Body of pancreas (tissue), 4 donors: ENCODE measurements around the gene SLC25A25. TPM values are rescaled to one million over a fixed set of nuclear protein-coding genes. Genes with fewer than 3 reads are reported as not detected.

Source experiments
- ATAC-seq: fragments of 150-250 bp; one replicate; pipeline ENCODE4 v1.9.1; 2016
- DNase-seq, 4 donors: peaks; one replicate each; pipeline ENCODE4 v3.0.0-alpha.2; 2019
- H3K27ac ChIP-seq, 4 donors: fragments of 200-600 bp; sonication (generic); 1 replicate in 3 of 4; 2 replicates in 1 of 4; pipeline versions ENCODE4 v1.5.1 to v1.6.1; 2016 to 2019; ENCODE audit warnings: mild to moderate bottlenecking in 1 of 4, mixed read lengths in 1 of 4, moderate library complexity in 1 of 4
- H3K27me3 ChIP-seq, 2 donors: fragments of 200-600 bp; sonication (generic); one replicate each; pipeline ENCODE4 v1.6.0; 2016; ENCODE audit warnings: mild to moderate bottlenecking in 1 of 2
- H3K36me3 ChIP-seq, 2 donors: fragments of 200-600 bp; sonication (generic); replicated peaks in 1 of 2; 2 replicates each; pipeline ENCODE4 v1.5.1; 2016; ENCODE audit warnings: low read depth in 2 of 2; ENCODE audit not compliant: insufficient read depth in 1 of 2
- H3K4me1 ChIP-seq: fragments of 200-600 bp; sonication (generic); one replicate; pipeline ENCODE4 v1.6.0; 2016
- H3K4me3 ChIP-seq, 2 donors: fragments of 200-600 bp; sonication (generic); 1 replicate in 1 of 2; 2 replicates in 1 of 2; pipeline ENCODE4 v1.5.1; 2016 to 2019
- H3K9me3 ChIP-seq, 3 donors: fragments of 200-600 bp; sonication (generic); 1 replicate in 2 of 3; 2 replicates in 1 of 3; pipeline ENCODE4 v1.5.1; 2016
- CTCF ChIP-seq, 7 experiments: fragments of 450-650 bp in 4 of 7; fragments of 200-600 bp in 3 of 7; sonication (generic) in 3 of 7; IDR thresholded peaks; one replicate each; pipeline ENCODE4 v1.5.1; 2016 to 2019; ENCODE audit warnings: antibody characterized with exemption in 7 of 7
- POLR2A ChIP-seq, 3 donors: fragments of 450-650 bp; IDR thresholded peaks; one replicate each; pipeline ENCODE4 v1.6.1; 2016; ENCODE audit warnings: antibody characterized with exemption in 3 of 3, mild to moderate bottlenecking in 2 of 3
- WGBS, 2 donors: methylation state at CpG; one replicate each; pipeline ENCODE4 v1.1.5; 2017; 5-methylcytosine and 5-hydroxymethylcytosine counted together
- intact Hi-C: fragments of 100-400 bp; cut with DNase I; formaldehyde crosslinking; loops from one replicate; pipeline ENCODE4 v1.15.1; 2023
- total RNA-seq, 2 donors: library from RNA; depleted of rRNA; stranded (reverse); fragments of >200 nt; gene quantifications; one replicate each; pipeline ENCODE4 v1.1.0, GENCODE V29; 2016

SLC25A25 gene
- total RNA-seq, 2 donors from 2014 or later, result 31.4 to 36.6 TPM

- peak in 2 of 4 donors; percentile 13 to 18 for DNase-seq
- H3K27ac ChIP-seq, result peak overlapping the region; percentile 71 to 90 (median 74)
- 83 to 87% methylated on average over 6 to 20 of the region's 20 CpGs for WGBS, 2 donors
These were observed 52.2 kb downstream of the SLC25A25 start for GRCh38 chr9:128120061-128120740.

GRCh38 chr9:128120741-128121465, 52.9 kb downstream of the SLC25A25 start:
- H3K9me3 ChIP-seq, result no peaks in the 10 kb centered on the region
- ATAC-seq (no peak), DNase-seq (peak in 1 of 4 donors; percentile 13)
- intact Hi-C loops, result loop anchor here (10.0 kb wide), 1 partner anchor 176 kb away; no protein-coding TSS in a partner anchor
- TF ChIP-seq CTCF (IDR thresholded peaks at IDR 0.05), result no peak
- TF ChIP-seq POLR2A (IDR thresholded peaks at IDR 0.05), result no peak
- no peaks in the 10 kb centered on the region for H3K27me3 ChIP-seq
- H3K4me1 ChIP-seq, result peaks cover 49% of the 10 kb centered on the region
- 55 to 86% methylated on average over 3 to 28 of the region's 29 CpGs for WGBS, 2 donors
- peaks cover 4 to 11% of the 10 kb centered on the region in 2 donors for H3K36me3 ChIP-seq
- peak overlapping the region; percentile 71 to 90 (median 74) for H3K27ac ChIP-seq
- H3K4me3 ChIP-seq, result no peak overlapping the region

More at GRCh38 chr9:128120061-128120740, 52.2 kb downstream of the SLC25A25 start:
- TF ChIP-seq CTCF (IDR thresholded peaks at IDR 0.05) (no peak), POLR2A (IDR thresholded peaks at IDR 0.05) (no peak)
- intact Hi-C loops, result loop anchor here (10.0 kb wide), 1 partner anchor 175 kb away; no protein-coding TSS in a partner anchor
- H3K4me3 ChIP-seq, result no peak overlapping the region
- no peaks in the 10 kb centered on the region for H3K9me3 ChIP-seq
- no peaks in the 10 kb centered on the region for H3K27me3 ChIP-seq
- H3K36me3 ChIP-seq, result peaks cover 4 to 11% of the 10 kb centered on the region in 2 donors
- H3K4me1 ChIP-seq, result peaks cover 49% of the 10 kb centered on the region
- no peak for ATAC-seq

- Histone ChIP-seq H3K4me3 (no peak overlapping the region), H3K27me3 (no peaks in the 10 kb centered on the region), H3K4me1 (peaks cover 49% of the 10 kb centered on the region), H3K36me3 (peaks cover 4 to 11% of the 10 kb centered on the region in 2 donors), H3K9me3 (no peaks in the 10 kb centered on the region), H3K27ac (no peak overlapping the region)
- 96 to 100% methylated on average over 4 to 5 of the region's 5 CpGs for WGBS, 2 donors
- intact Hi-C loops, result loop anchor here (10.0 kb wide), 1 partner anchor 177 kb away; no protein-coding TSS in a partner anchor
- ATAC-seq (no peak), DNase-seq (peak in 1 of 4 donors; percentile 6)
- TF ChIP-seq POLR2A (IDR thresholded peaks at IDR 0.05), result no peak
- TF ChIP-seq CTCF (IDR thresholded peaks at IDR 0.05), result no peak
These were observed 53.4 kb downstream of the SLC25A25 start for GRCh38 chr9:128121466-128121810.

- intact Hi-C loops, result loop anchor here (10.0 kb wide), 1 partner anchor 177 kb away; no protein-coding TSS in a partner anchor
- no peak for ATAC-seq
- TF ChIP-seq POLR2A (IDR thresholded peaks at IDR 0.05), result no peak
- no peak for TF ChIP-seq CTCF (IDR thresholded peaks at IDR 0.05)
- WGBS, 2 donors, result 83 to 92% methylated on average over 19 to 21 of the region's 27 CpGs
- H3K27ac ChIP-seq, result no peak overlapping the region
- H3K4me3 ChIP-seq, result no peak overlapping the region
- no peaks in the 10 kb centered on the region for H3K9me3 ChIP-seq
- H3K27me3 ChIP-seq, result no peaks in the 10 kb centered on the region
- H3K36me3 ChIP-seq, result peaks cover 4 to 11% of the 10 kb centered on the region in 2 donors
- peak in 1 of 4 donors; percentile 13 for DNase-seq
- H3K4me1 ChIP-seq, result peaks cover 50% of the 10 kb centered on the region
These were observed 54.1 kb downstream of the SLC25A25 start for GRCh38 chr9:128121924-128122808.
